H9 (cell line): Measurements from ENCODE around the gene CLOCK. TPM values are rescaled to one million over a fixed set of nuclear protein-coding genes. Genes with fewer than 3 reads are reported as not detected.

Experiments used
- DNase-seq: peaks from one replicate; pipeline ENCODE4 v3.0.0-alpha.2; 2017
- H2AFZ ChIP-seq: one replicate; pipeline ENCODE4 v1.6.1; 2013; ENCODE audit warnings: mild to moderate bottlenecking, low read length, control low read depth, moderate library complexity
- H2AK5ac ChIP-seq: 2 replicates; pipeline ENCODE4 v1.6.1; 2013; ENCODE audit warnings: low read length, control low read depth, mixed read lengths; ENCODE audit not compliant: insufficient read length
- H2BK120ac ChIP-seq: one replicate; pipeline ENCODE4 v1.6.1; 2013; ENCODE audit warnings: low read depth, mild to moderate bottlenecking, low read length, control low read depth, inconsistent platforms; ENCODE audit not compliant: poor library complexity, severe bottlenecking
- H2BK12ac ChIP-seq: 2 replicates; pipeline ENCODE4 v1.6.1; 2013; ENCODE audit warnings: low read length, control low read depth, mixed read lengths, low read depth; ENCODE audit not compliant: insufficient read length
- H2BK15ac ChIP-seq: 2 replicates; pipeline ENCODE4 v1.6.1; 2013; ENCODE audit warnings: low read depth, low read length, control low read depth
- H2BK20ac ChIP-seq: one replicate; pipeline ENCODE4 v1.6.1; 2013; ENCODE audit warnings: low read depth, mild to moderate bottlenecking, low read length, control low read depth, inconsistent platforms; ENCODE audit not compliant: poor library complexity, severe bottlenecking
- H2BK5ac ChIP-seq: 2 replicates; pipeline ENCODE4 v1.6.1; 2013; ENCODE audit warnings: low read length, control low read depth, mixed read lengths; ENCODE audit not compliant: insufficient read length
- H3K14ac ChIP-seq: 2 replicates; pipeline ENCODE4 v1.6.1; 2013; ENCODE audit warnings: low read length, control low read depth; ENCODE audit not compliant: insufficient read depth
- H3K18ac ChIP-seq: 2 replicates; pipeline ENCODE4 v1.6.1; 2013; ENCODE audit warnings: low read depth, mild to moderate bottlenecking, mixed read lengths, low read length, control low read depth; ENCODE audit not compliant: insufficient read length
- H3K23ac ChIP-seq: 2 replicates; pipeline ENCODE4 v1.6.1; 2013; ENCODE audit warnings: low read length, control low read depth, mixed read lengths, low read depth; ENCODE audit not compliant: insufficient read length
- H3K23me2 ChIP-seq: 2 replicates; pipeline ENCODE4 v1.6.1; 2013; ENCODE audit warnings: low read depth, mild to moderate bottlenecking, mixed read lengths, low read length, control low read depth; ENCODE audit not compliant: insufficient read length, poor library complexity, severe bottlenecking
- H3K27ac ChIP-seq: 2 replicates; pipeline ENCODE4 v1.5.1; 2013; ENCODE audit warnings: low read length, control low read depth, mixed read lengths, low read depth; ENCODE audit not compliant: insufficient read length
- H3K27me3 ChIP-seq: 2 replicates; pipeline ENCODE4 v1.6.1; 2013; ENCODE audit warnings: low read length, control low read depth, inconsistent platforms; ENCODE audit not compliant: insufficient read depth
- H3K4ac ChIP-seq: 2 replicates; pipeline ENCODE4 v1.6.1; 2013; ENCODE audit warnings: low read depth, mild to moderate bottlenecking, control low read depth, inconsistent platforms, low read length, moderate library complexity
- H3K4me1 ChIP-seq: 2 replicates; pipeline ENCODE4 v1.6.1; 2013; ENCODE audit warnings: low read length, control low read depth, inconsistent platforms; ENCODE audit not compliant: insufficient read depth
- H3K4me2 ChIP-seq: 2 replicates; pipeline ENCODE4 v1.6.1; 2013; ENCODE audit warnings: low read length, control low read depth, mixed read lengths; ENCODE audit not compliant: insufficient read length, insufficient read depth
- H3K56ac ChIP-seq: 2 replicates; pipeline ENCODE4 v1.6.1; 2013; ENCODE audit warnings: low read depth, mild to moderate bottlenecking, mixed read lengths, low read length, control low read depth; ENCODE audit not compliant: insufficient read length
- H3K79me1 ChIP-seq: 2 replicates; pipeline ENCODE4 v1.6.1; 2013; ENCODE audit warnings: low read depth, mild to moderate bottlenecking, moderate library complexity, low read length, control low read depth, inconsistent platforms; ENCODE audit not compliant: insufficient read depth, poor library complexity, severe bottlenecking
- H3K79me2 ChIP-seq: 2 replicates; pipeline ENCODE4 v1.6.1; 2013; ENCODE audit warnings: low read length, control low read depth, inconsistent platforms; ENCODE audit not compliant: insufficient read depth
- H3K9ac ChIP-seq: 2 replicates; pipeline ENCODE4 v1.6.1; 2013; ENCODE audit warnings: low read length, control low read depth, mixed read lengths; ENCODE audit not compliant: insufficient read length; ENCODE audit errors: extremely low read depth
- H3K9me3 ChIP-seq: one replicate; pipeline ENCODE4 v1.6.1; 2013; ENCODE audit warnings: low read depth, low read length, inconsistent platforms; ENCODE audit not compliant: control insufficient read depth
- H3T11ph ChIP-seq: one replicate; pipeline ENCODE4 v1.6.1; 2013; ENCODE audit warnings: mild to moderate bottlenecking, low read length, control low read depth, inconsistent platforms
- H4K20me1 ChIP-seq: one replicate; pipeline ENCODE4 v1.6.1; 2013; ENCODE audit not compliant: control insufficient read depth, insufficient read length, insufficient read depth
- H4K5ac ChIP-seq: 2 replicates; pipeline ENCODE4 v1.6.1; 2013; ENCODE audit warnings: low read depth, mild to moderate bottlenecking, mixed read lengths, low read length, control low read depth; ENCODE audit not compliant: insufficient read length
- H4K8ac ChIP-seq: replicated peaks from 2 replicates; pipeline ENCODE4 v1.6.1; 2013; ENCODE audit warnings: low read length, control low read depth, mixed read lengths, low read depth; ENCODE audit not compliant: insufficient read length
- H4K91ac ChIP-seq: 2 replicates; pipeline ENCODE4 v1.6.1; 2013; ENCODE audit warnings: low read depth, mild to moderate bottlenecking, moderate library complexity, mixed read lengths, low read length, control low read depth; ENCODE audit not compliant: insufficient read length
- H3K27ac Mint-ChIP-seq, 3 experiments: 2 replicates in 2 of 3; 3 replicates in 1 of 3; pipeline ENCODE4 v1.8.0; 2020 to 2021; ENCODE audit warnings: mixed read lengths in 3 of 3, mild to moderate bottlenecking in 1 of 3, moderate library complexity in 1 of 3
- H3K27me3 Mint-ChIP-seq: 2 replicates; pipeline ENCODE4 v1.8.0; 2021; ENCODE audit warnings: low read depth, mild to moderate bottlenecking, moderate library complexity, mixed read lengths
- H3K36me3 Mint-ChIP-seq, 3 experiments: 2 replicates in 2 of 3; 3 replicates in 1 of 3; pipeline ENCODE4 v1.8.0; 2020 to 2021; ENCODE audit warnings: low read depth in 3 of 3, mixed read lengths in 3 of 3; ENCODE audit not compliant: insufficient read depth in 1 of 3
- H3K4me1 Mint-ChIP-seq, 2 experiments: 2 replicates each; pipeline ENCODE4 v1.8.0; 2020; ENCODE audit warnings: mixed read lengths in 2 of 2
- H3K4me3 Mint-ChIP-seq, 2 experiments: 2 replicates in 1 of 2; 3 replicates in 1 of 2; pipeline ENCODE4 v1.8.0; 2020 to 2021; ENCODE audit warnings: mild to moderate bottlenecking in 2 of 2, mixed read lengths in 2 of 2, moderate library complexity in 1 of 2
- H3K9me3 Mint-ChIP-seq, 2 experiments: 2 replicates in 1 of 2; 3 replicates in 1 of 2; pipeline ENCODE4 v1.8.0; 2020; ENCODE audit warnings: mild to moderate bottlenecking in 2 of 2, mixed read lengths in 2 of 2, moderate library complexity in 1 of 2
- WGBS: extraction: QIAGEN DNeasy Blood & Tissue Kit; methylation state at CpG from one replicate; pipeline ENCODE4 v1.1.7; 2013; ENCODE audit warnings: missing lambda C conversion rate, low lambda C conversion rate, mixed read lengths; ENCODE audit not compliant: insufficient read length; ENCODE audit errors: extremely low coverage; 5-methylcytosine and 5-hydroxymethylcytosine counted together
- total RNA-seq: library from RNA; stranded (reverse); gene quantifications from 2 replicates; pipeline ENCODE4 v1.2.1, GENCODE V29; 2021
- TF ChIP-seq, protein P1 (sequence below): fragments of 200-600 bp; sonication (generic); conservative IDR thresholded peaks from 3 replicates; pipeline ENCODE4 v1.8.0; 2021; ENCODE audit warnings: antibody characterized with exemption, mild to moderate bottlenecking

CLOCK gene
- total RNA-seq, 1 experiment from 2014 or later = 16.2 TPM

DNA sequence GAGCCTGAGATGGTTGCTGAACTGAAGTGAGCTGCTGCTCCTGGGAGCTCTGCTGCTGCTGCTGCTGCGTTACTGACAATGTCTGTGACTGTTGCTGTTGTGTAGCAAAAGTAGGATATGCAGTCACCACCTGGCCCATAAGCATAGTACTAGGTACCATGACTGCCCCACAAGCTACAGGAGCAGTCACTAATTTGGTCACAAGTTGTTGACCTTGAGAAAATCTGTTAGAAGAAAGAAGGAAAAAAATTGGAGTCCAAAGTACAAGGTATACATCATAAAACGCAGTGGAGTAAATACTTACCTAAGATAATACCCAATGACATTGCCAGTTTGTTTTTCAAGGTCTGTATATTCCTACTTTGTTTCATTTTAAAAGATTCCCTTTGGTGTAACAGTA, 108.4 kb downstream of the CLOCK start:
- H3K56ac ChIP-seq = no peak overlapping the region
- no peak overlapping the region for H4K91ac ChIP-seq
- no peaks in the 10 kb centered on the region for H3K9me3 ChIP-seq
- H3K18ac ChIP-seq = no peak overlapping the region
- Mint-ChIP-seq H3K4me3 (no peak overlapping the region), H3K27ac (peak overlapping the region in 1 of 3 experiments; percentile 84; a peak in 2 of 7 replicates), H3K4me1 (peaks cover 9 to 23% of the 10 kb centered on the region in 2 experiments), H3K36me3 (peaks cover 19 to 52% (median 42%) of the 10 kb centered on the region in 3 experiments; a peak in 6 of 7 replicates), H3K27me3 (no peaks in the 10 kb centered on the region), H3K9me3 (no peaks in the 10 kb centered on the region)
- no peak overlapping the region for H3K9ac ChIP-seq
- no peaks in the 10 kb centered on the region for H3K79me2 ChIP-seq
- WGBS = no CpG with 5 or more reads among the region's 2 CpGs
- no peak overlapping the region for H3K27ac ChIP-seq
- DNase-seq = no peak
- no peak overlapping the region for H4K8ac ChIP-seq
- no peak overlapping the region for H2AFZ ChIP-seq
- no peak overlapping the region for H2BK5ac ChIP-seq
- no peak overlapping the region for H3K4ac ChIP-seq
- H3T11ph ChIP-seq = no peak overlapping the region
- H4K20me1 ChIP-seq = no peaks in the 10 kb centered on the region
- H2BK20ac ChIP-seq = no peak overlapping the region
- H2BK12ac ChIP-seq = no peak overlapping the region
- H3K14ac ChIP-seq = no peak overlapping the region
- no peak overlapping the region for H2BK15ac ChIP-seq
- no peak overlapping the region for H3K4me2 ChIP-seq
- H4K5ac ChIP-seq = no peak overlapping the region
- H2BK120ac ChIP-seq = no peak overlapping the region
- TF ChIP-seq, protein P1, sequence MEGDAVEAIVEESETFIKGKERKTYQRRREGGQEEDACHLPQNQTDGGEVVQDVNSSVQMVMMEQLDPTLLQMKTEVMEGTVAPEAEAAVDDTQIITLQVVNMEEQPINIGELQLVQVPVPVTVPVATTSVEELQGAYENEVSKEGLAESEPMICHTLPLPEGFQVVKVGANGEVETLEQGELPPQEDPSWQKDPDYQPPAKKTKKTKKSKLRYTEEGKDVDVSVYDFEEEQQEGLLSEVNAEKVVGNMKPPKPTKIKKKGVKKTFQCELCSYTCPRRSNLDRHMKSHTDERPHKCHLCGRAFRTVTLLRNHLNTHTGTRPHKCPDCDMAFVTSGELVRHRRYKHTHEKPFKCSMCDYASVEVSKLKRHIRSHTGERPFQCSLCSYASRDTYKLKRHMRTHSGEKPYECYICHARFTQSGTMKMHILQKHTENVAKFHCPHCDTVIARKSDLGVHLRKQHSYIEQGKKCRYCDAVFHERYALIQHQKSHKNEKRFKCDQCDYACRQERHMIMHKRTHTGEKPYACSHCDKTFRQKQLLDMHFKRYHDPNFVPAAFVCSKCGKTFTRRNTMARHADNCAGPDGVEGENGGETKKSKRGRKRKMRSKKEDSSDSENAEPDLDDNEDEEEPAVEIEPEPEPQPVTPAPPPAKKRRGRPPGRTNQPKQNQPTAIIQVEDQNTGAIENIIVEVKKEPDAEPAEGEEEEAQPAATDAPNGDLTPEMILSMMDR = no peak
- H2AK5ac ChIP-seq = no peak overlapping the region
- no peaks in the 10 kb centered on the region for H3K4me1 ChIP-seq
- no peaks in the 10 kb centered on the region for H3K23me2 ChIP-seq
- no peaks in the 10 kb centered on the region for H3K27me3 ChIP-seq
- H3K79me1 ChIP-seq = no peaks in the 10 kb centered on the region
- H3K23ac ChIP-seq = no peak overlapping the region
